NK-92 treated with Interleukin-12 subunit alpha and Interleukin-12 subunit beta, amount 100 ng/mL, for 24 hours (cell line): ENCODE results near the gene FHOD3.

Source experiments
- DNase-seq: peaks from one replicate; lab custom pipeline; 2025; lab: John Stamatoyannopoulos, UW

The FHOD3 gene

GRCh38 chr18:36323421-36323820 lies 25.9 kb downstream of the FHOD3 start:
- no peak for DNase-seq

- no peak for DNase-seq
These were observed 28.3 kb downstream of the FHOD3 start for GRCh38 chr18:36325846-36326245.

DNA sequence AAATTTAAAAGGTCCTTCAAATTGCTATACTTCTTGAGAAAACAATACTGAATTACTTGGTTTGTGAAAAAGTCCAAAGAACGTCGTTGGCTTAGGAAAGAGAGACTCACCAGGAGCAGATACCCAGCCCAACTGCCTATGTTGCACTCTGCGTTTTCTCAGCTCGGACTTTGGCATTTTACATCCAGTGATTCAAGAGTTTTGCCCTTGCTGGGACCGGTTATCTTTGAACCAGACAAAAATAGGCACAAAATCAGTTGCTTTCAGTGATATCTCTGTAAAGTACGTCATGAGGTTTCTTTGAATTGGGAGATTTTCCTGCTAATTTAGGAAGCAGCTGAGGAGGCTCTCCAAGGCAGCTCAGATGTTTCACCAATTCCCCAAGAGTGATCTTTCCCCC lies 29.3 kb downstream of the FHOD3 start:
- DNase-seq: no peak

- DNase-seq: no peak
These were observed 30.1 kb downstream of the FHOD3 start for GRCh38 chr18:36327352-36328316.

- DNase-seq: no peak
These were observed 30.9 kb downstream of the FHOD3 start for GRCh38 chr18:36328385-36328858.

- no peak for DNase-seq
These were observed 31.4 kb downstream of the FHOD3 start for GRCh38 chr18:36328916-36329315.

GRCh38 chr18:36329684-36330434 lies 32.3 kb downstream of the FHOD3 start:
- DNase-seq: no peak

- DNase-seq: no peak
These were observed 33.0 kb downstream of the FHOD3 start for GRCh38 chr18:36330435-36331052.

DNA sequence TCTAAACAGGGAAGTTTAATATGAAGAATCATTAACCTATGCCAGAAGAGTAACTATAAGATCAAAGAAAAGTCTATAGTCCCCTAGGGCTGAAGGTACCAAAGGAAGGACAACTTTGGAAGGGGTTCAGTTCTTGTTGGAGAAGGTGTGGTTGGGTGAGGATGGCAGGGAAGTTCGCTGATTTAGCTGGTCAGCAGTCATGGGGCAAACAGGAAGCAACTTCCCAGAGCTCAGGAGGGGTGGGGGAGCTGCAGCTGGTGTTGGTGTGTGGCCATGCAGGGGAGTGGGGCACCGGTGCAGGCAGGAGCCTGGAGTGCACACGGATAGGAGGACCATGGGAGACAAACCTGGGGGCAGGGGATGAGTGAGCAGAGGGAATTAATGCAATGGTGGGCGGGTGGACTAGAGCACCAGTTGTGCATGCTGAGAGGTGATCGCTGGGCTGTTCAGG lies 34.0 kb downstream of the FHOD3 start:
- DNase-seq: no peak

GRCh38 chr18:36333414-36333813 lies 35.9 kb downstream of the FHOD3 start:
- no peak for DNase-seq

DNA sequence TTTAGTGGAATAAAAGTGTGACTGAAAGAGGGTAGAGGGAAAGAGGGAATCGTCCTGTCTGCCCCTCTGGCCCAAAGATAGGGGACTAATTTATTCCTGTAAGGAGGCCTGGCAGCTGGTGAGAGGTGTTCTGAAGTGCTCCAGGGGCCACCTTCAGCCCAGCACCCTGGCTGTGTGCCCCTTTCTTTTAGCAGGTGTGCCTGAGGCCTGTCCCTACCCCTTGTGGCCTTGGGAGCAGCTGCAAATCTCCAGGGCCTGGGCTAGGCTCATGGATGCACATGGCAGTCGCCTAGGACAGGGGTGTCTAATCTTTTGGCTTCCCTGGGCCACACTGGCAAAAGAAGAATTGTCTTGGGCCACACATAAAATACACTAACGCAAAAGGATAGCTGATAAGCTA lies 37.3 kb downstream of the FHOD3 start:
- no peak for DNase-seq

DNA sequence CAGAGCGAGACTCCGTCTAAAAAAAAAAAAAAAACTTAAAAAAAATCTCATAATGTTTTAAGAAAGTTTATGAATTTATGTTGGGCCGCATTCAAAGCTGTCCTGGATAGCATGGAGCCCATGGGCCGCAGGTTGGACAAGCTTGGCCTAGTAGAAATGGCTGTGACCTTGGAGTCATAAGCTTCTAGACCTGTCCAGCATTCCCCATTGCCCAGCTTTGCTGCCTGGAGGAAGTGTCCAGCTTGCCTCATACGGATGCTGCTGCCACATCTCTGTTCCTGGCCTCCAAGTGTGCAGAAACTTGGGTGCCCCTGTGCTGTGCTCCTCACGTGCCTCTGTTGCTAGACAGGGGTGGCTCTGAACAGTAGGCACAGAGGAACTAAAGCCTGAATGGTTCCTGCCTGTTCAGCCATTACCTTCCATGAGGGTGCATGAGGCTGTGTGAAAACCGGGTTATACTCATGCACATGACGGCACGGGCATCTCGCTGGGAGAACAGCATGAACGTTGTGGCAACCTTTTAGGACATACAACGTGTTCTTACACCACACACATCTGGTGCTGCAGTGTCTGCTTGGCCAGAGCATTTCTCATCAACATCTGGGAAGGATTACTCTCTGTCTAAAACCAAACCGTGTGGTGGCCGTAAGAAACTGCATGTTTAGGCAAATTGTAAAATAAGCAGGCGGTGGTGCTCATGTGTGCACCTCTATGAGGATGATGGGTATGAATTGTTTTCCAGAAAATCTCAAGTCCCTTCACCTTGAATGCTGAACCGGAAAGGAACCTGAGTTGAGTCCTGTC lies 38.2 kb downstream of the FHOD3 start:
- DNase-seq: no peak

GRCh38 chr18:36337679-36338402 lies 40.3 kb downstream of the FHOD3 start:
- no peak for DNase-seq

- DNase-seq: no peak
These were observed 41.0 kb downstream of the FHOD3 start for GRCh38 chr18:36338403-36338933.

DNA sequence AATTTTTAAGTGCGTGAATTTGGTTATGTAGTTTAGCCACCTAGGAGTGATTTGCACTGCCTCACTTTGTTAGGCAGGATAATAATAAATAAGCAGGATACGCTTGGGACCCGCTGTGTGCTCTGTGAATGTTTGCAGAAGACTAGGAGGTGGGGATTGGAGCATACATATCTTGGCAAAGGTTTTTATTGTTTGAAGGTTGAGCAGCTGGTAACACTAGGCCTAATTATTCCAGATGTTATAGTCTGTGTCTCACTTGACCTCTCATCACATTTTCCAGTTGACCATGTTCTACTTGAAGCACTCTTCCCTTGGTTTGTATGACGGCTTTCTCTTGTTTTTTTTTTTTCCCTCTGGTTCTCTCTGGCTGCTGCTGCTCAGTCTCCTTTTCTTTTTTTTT lies 42.7 kb downstream of the FHOD3 start:
- DNase-seq: no peak

DNA sequence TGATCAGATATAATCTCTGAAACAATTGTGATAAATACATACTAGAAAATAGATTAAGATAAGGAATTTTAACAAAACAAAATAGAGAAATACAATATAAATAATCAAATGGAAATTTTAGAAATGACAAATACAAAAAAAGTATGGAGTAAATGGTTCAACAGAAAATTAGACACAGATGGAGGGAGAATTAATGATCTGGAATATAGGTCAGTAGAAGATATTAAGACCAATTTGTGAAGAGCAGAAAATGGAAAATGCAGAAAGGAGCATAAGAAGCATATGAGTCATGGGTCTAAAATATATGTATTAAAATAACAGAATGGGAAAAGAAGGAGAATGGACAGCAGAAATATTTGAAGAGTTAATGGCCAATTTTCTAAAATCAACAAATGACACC lies 44.4 kb downstream of the FHOD3 start:
- no peak for DNase-seq

DNA sequence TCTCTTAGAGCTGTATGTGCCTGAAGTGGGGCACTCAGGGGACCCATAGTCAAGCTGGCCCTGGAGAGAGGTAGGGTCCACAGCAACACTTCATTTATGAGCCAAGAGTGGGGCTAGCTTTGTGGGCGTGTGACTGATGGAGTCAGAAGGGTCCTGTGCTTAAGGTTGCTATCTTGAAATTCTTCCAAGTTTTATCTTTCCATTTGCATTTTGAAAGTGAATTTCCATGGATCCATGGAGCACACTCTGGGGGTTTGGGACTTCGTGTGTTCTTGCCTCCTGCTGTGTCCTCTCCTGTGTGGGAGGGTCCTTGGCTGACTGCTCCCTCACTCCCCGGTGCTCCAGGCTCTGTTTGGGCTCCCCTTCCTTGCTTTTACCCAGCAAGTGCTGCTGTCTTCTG lies 50.8 kb downstream of the FHOD3 start:
- no peak for DNase-seq

GRCh38 chr18:36348971-36349417 lies 51.5 kb downstream of the FHOD3 start:
- DNase-seq: no peak

DNA sequence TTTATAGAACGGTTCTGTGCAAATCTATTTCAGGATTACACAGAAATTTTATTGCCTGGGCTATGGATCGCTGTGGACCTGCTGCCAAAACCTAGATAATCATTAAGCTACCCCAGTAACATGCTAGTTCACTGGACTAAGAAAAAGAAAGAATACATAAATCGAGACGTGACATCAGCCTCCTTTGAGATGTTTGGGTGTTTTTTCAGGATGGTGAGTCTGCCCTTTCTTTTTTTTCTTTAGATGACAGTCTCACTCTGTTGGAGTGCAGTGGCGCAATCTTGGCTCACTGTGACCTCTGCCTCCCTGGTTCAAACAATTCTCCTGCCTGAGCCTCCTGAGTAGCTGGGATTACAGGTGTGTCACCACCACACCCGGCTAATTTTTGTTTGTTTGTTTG lies 52.0 kb downstream of the FHOD3 start:
- no peak for DNase-seq

DNA sequence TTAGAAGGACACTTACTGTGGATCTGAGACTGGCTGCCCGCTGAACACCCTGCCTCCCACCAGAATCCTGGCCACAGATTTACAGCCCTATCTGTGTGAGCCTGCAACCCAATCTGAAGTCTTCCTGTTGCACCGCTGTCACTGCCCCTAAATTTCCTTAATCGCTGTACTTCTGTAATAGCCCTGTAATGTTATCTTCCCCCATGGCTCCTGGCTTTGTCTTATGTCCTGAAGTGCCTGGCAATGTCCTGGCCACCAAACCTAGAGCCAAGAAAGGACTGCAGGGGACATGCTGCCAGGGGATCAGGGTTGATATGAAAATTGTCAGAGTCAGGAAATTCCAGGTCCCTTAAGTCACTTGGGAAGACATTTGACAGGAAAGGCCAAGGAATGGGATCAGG lies 52.7 kb downstream of the FHOD3 start:
- no peak for DNase-seq
